Effector memory CD8-positive, alpha-beta T cell (primary cell): ENCODE data around the gene SLAMF7.
"Not testable (repeated sequence)": the region's sequence is repeated elsewhere in the genome, so short reads cannot be mapped to it uniquely, and the experiment has no call there.

ENCODE experiments used
- ATAC-seq: fragments of 150-1000 bp; cut with Tn5 transposase; replicated peaks from 2 replicates; pipeline ENCODE4 v1.10.0; 2021; ENCODE audit warnings: mild to moderate bottlenecking, moderate library complexity
- DNase-seq, 3 experiments: peaks; one replicate each; pipeline ENCODE4 v3.0.0; 2021
- H3K27ac Mint-ChIP-seq, 2 donors: one replicate each; pipeline ENCODE4 v1.8.0; 2022; ENCODE audit warnings: mild to moderate bottlenecking in 2 of 2, mixed read lengths in 2 of 2, moderate library complexity in 2 of 2
- H3K27me3 Mint-ChIP-seq, 2 donors: one replicate each; pipeline ENCODE4 v1.8.0; 2022; ENCODE audit warnings: mixed read lengths in 2 of 2
- H3K36me3 Mint-ChIP-seq: one replicate; pipeline ENCODE4 v1.8.0; 2022; ENCODE audit warnings: mild to moderate bottlenecking, moderate library complexity, mixed read lengths; ENCODE audit not compliant: insufficient read depth
- H3K4me1 Mint-ChIP-seq, 2 donors: one replicate each; pipeline ENCODE4 v1.8.0; 2022; ENCODE audit warnings: low read depth in 2 of 2, mixed read lengths in 2 of 2
- H3K4me3 Mint-ChIP-seq, 2 donors: one replicate each; pipeline ENCODE4 v1.8.0; 2022; ENCODE audit warnings: mild to moderate bottlenecking in 2 of 2, mixed read lengths in 2 of 2, moderate library complexity in 2 of 2
- H3K9me3 Mint-ChIP-seq, 2 donors: one replicate each; pipeline ENCODE4 v1.8.0; 2022; ENCODE audit warnings: mixed read lengths in 2 of 2

The SLAMF7 gene

DNA sequence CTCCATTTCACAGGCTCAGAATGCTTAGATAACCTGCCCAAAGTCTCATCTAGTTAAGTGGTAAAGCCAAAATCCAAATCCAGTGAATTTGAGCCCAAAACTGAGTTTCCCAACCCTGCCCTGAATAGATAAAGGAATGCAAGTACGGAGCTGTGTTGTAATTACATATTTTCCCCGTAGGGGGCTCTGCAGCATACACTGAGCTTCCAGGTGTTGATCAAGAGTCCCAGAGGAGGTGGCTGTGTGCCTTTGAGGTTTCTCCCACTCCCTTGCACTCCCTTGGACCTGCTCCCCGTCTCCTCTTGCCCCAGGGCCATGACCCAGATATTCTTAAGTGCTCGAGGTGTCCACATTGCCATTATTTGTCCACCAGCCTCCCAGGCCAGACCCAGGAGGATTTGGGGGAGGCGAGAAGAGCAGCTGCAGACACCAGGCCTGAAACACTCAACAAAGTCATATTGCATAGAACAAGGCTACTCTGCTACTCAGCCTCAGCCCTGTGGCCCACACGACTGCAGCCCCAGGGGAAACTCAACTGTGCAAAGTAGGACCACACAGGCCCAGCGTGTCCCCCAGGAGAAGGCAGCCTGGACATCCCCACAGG, 38.5 kb downstream of the SLAMF7 start:
- peak; percentile 72 for ATAC-seq
- H3K27me3 Mint-ChIP-seq: no peaks in the 10 kb centered on the region
- H3K27ac Mint-ChIP-seq: no peak overlapping the region
- H3K36me3 Mint-ChIP-seq: peaks cover 3% of the 10 kb centered on the region
- H3K4me3 Mint-ChIP-seq: no peak overlapping the region
- DNase-seq: peak; percentile 51 to 58 (median 52)
- H3K4me1 Mint-ChIP-seq: peaks cover 22 to 24% of the 10 kb centered on the region in 2 donors
- H3K9me3 Mint-ChIP-seq: no peaks in the 10 kb centered on the region

GRCh38 chr1:160778976-160779375, 39.9 kb downstream of the SLAMF7 start:
- DNase-seq (no peak), ATAC-seq (no peak)
- no peak overlapping the region for H3K27ac Mint-ChIP-seq
- H3K36me3 Mint-ChIP-seq: peaks cover 3% of the 10 kb centered on the region
- H3K4me3 Mint-ChIP-seq: no peak overlapping the region
- H3K4me1 Mint-ChIP-seq: peaks cover 22 to 24% of the 10 kb centered on the region in 2 donors
- no peaks in the 10 kb centered on the region for H3K27me3 Mint-ChIP-seq
- no peaks in the 10 kb centered on the region for H3K9me3 Mint-ChIP-seq

DNA sequence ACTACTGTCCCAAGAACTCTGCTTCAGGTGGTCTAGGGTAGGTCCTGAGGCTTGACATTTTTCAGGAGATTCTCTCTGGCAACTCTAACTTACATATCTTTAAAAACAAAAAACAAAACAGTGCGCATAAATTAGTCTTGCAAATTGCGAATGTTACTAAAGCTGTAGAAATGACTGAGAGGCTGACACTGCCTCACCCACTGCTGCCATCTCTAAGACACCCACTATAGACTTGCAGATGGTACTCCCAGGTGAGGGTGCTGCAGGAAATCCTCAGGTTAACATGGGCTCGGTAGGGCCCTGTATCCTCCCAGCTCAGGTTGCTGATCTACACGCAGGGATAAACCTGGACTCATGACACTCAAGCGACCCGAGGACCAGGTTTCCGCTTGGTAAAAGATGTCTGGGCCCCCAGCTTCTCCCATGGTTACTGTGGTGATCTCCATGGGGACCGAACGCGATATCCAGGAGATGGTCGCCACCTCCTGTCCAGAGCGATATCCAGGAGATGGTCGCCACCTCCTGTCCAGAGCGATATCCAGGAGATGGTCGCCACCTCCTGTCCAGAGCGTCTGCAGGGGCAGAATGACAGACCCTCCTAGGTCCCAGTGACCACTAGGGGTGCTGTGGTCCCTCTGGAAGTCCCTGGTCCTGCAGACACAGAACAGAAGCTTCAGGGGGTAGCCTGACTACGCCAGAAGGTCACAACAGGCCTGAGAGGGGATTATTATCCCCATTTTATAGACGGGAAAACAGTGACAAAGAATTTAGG, 40.8 kb downstream of the SLAMF7 start:
- Mint-ChIP-seq H3K36me3 (peaks cover 3% of the 10 kb centered on the region), H3K27ac (no peak overlapping the region), H3K4me1 (peaks cover 20 to 22% of the 10 kb centered on the region in 2 donors), H3K9me3 (no peaks in the 10 kb centered on the region), H3K27me3 (no peaks in the 10 kb centered on the region), H3K4me3 (no peak overlapping the region)
- peak; percentile 50 for ATAC-seq
- DNase-seq: peak in 2 of 3 experiments; percentile 29 to 32

- H3K4me1 Mint-ChIP-seq: peaks cover 16 to 17% of the 10 kb centered on the region in 2 donors
Observed at GRCh38 chr1:160780398-160780755, 41.3 kb downstream of the SLAMF7 start.

GRCh38 chr1:160781186-160781766, 42.2 kb downstream of the SLAMF7 start:
- Mint-ChIP-seq H3K27ac (peak overlapping the region; percentile 31 to 47), H3K4me1 (peaks cover 16 to 17% of the 10 kb centered on the region in 2 donors), H3K36me3 (peaks cover 3% of the 10 kb centered on the region), H3K9me3 (no peaks in the 10 kb centered on the region), H3K4me3 (peak overlapping the region in 1 of 2 donors; percentile 74), H3K27me3 (no peaks in the 10 kb centered on the region)
- no peak for DNase-seq
- no peak for ATAC-seq

More at GRCh38 chr1:160780398-160780755, 41.3 kb downstream of the SLAMF7 start:
- no peak overlapping the region for H3K27ac Mint-ChIP-seq
- no peak overlapping the region for H3K4me3 Mint-ChIP-seq
- no peak for DNase-seq
- peaks cover 3% of the 10 kb centered on the region for H3K36me3 Mint-ChIP-seq
- no peaks in the 10 kb centered on the region for H3K9me3 Mint-ChIP-seq
- no peaks in the 10 kb centered on the region for H3K27me3 Mint-ChIP-seq
- no peak for ATAC-seq

- ATAC-seq: peak; percentile 83
Observed at GRCh38 chr1:160781914-160782689, 43.1 kb downstream of the SLAMF7 start.

DNA sequence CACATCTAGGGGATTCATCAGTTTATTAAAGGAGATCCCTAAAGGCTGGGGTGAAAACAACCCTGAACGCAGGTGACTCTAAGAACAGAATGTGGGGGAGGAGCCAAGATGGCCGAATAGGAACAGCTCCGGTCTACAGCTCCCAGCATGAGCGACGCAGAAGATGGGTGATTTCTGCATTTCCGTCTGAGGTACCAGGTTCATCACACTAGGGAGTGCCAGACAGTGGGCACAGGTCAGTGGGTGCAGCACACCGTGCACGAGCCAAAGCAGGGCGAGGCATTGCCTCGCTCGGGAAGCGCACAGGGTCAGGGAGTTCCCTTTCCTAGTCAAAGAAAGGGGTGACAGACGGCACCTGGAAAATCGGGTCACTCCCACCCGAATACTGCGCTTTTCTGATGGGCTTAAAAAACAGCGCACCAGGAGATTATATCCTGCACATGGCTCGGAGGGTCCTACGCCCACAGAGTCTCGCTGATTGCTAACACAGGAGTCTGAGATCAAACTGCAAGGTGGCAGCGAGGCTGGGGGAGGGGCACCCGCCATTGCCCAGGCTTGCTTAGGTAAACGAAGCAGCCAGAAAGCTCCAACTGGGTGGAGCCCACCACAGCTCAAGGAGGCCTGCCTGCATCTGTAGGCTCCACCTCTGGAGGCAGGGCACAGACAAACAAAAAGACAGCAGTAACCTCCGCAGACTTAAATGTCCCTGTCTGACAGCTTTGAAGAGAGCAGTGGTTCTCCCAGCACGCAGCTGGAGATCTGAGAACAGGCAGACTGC, 44.1 kb downstream of the SLAMF7 start:
- H3K4me1 Mint-ChIP-seq: peaks cover 10 to 11% of the 10 kb centered on the region in 2 donors
- not testable (repeated sequence) for H3K27ac Mint-ChIP-seq, H3K9me3 Mint-ChIP-seq

More at GRCh38 chr1:160781914-160782689, 43.1 kb downstream of the SLAMF7 start:
- Mint-ChIP-seq H3K36me3 (peaks cover 3% of the 10 kb centered on the region), H3K4me3 (peak overlapping the region; percentile 73 to 74), H3K27ac (peak overlapping the region; percentile 31 to 47), H3K27me3 (no peaks in the 10 kb centered on the region), H3K4me1 (peaks cover 16% of the 10 kb centered on the region in 2 donors), H3K9me3 (no peaks in the 10 kb centered on the region)
- DNase-seq: no peak

DNA sequence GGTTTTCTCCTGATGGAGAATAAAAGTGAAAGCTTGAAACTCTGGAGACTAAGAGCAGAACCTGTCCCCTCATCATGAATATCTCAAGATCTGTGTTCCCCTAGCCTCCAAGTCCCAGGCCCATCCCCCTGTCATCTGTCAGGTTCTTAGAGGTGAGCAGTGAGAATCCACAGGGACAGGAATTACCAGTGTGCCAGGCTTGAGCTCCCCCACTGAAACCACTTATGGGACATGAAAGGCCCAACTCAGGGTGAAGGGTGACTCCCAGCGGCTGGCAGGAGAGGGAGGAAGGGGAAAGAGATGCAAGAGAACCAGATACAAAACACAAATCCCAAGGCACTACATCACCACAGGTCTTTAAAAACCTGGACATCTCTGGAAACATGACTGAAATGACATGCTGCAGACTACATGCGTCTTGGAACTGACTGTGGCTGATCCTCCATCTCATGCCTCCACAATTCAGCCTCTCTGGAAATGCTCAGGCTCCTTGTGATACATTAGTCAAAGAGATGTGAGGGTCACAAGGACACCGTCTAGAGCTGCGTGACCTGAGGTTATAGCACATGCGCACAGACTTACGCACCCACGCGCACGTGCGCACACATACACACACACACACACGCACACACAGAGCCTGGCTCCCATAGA, 50.1 kb downstream of the SLAMF7 start:
- no peaks in the 10 kb centered on the region for H3K36me3 Mint-ChIP-seq
- no peak overlapping the region for H3K27ac Mint-ChIP-seq
- ATAC-seq: no peak
- peaks cover 1 to 2% of the 10 kb centered on the region in 2 donors for H3K4me1 Mint-ChIP-seq
- H3K4me3 Mint-ChIP-seq: no peak overlapping the region
- no peaks in the 10 kb centered on the region for H3K9me3 Mint-ChIP-seq
- no peak for DNase-seq
- H3K27me3 Mint-ChIP-seq: no peaks in the 10 kb centered on the region

More for the DNA sequence above, 44.1 kb downstream of the SLAMF7 start:
- not testable (repeated sequence) for H3K36me3 Mint-ChIP-seq, DNase-seq, ATAC-seq, H3K27me3 Mint-ChIP-seq
- H3K4me3 Mint-ChIP-seq: peak overlapping the region in 1 of 2 donors; percentile 74

DNA sequence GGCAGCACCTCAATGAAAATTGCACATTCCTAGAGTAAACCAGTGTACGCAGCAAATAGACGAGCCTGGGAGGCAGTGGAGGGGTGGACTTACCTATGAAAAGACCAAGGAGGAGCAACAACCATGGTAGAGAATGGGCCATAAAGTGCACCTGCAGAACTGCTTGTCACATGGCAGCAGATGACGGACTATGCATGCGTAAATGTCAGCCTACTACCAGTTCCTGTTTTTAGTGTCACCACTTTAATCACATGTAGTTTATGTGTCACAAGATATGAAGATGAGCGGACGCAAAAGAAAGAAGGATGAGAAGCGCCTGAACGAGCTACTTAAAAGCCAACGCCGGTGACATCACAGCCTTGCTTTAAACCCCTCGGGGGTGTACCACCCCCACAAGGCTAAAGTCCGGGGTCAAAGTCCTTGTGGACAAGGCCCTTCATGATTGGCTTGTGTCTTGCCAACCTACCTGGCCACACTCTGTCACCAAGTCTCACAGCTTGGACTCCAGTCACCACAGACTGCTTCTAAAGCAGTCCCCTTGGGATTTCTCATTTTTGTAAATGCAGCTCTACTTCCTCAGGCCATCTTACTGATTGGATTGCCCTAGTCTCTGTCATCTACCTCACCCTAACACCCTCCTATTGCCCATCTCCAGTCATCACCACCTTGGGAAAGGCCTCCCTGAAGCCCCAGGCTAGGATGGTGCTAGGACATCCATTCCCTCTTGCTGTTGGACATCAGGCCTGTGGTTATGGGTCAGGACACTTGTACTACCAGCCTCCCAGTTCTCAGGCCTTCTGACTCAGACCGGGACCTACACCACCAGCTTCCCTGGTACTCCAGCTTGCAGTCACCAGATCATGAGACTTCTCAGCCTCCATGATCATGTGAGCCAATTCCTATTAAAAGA, 50.9 kb downstream of the SLAMF7 start:
- H3K4me3 Mint-ChIP-seq: no peak overlapping the region

GRCh38 chr1:160794376-160794775, 55.3 kb downstream of the SLAMF7 start:
- no peak for DNase-seq
- no peak overlapping the region for H3K4me3 Mint-ChIP-seq
- peaks cover 14% of the 10 kb centered on the region for H3K36me3 Mint-ChIP-seq
- ATAC-seq: no peak
- peaks cover 33 to 45% of the 10 kb centered on the region in 2 donors for H3K4me1 Mint-ChIP-seq
- no peaks in the 10 kb centered on the region for H3K27me3 Mint-ChIP-seq
- peak overlapping the region in 1 of 2 donors; percentile 96 for H3K27ac Mint-ChIP-seq
- H3K9me3 Mint-ChIP-seq: no peaks in the 10 kb centered on the region

More for the DNA sequence above, 50.9 kb downstream of the SLAMF7 start:
- ATAC-seq (peak; percentile 59), DNase-seq (no peak)
- Mint-ChIP-seq H3K36me3 (no peaks in the 10 kb centered on the region), H3K4me1 (peaks cover 3 to 9% of the 10 kb centered on the region in 2 donors), H3K9me3 (no peaks in the 10 kb centered on the region), H3K27ac (peak overlapping the region in 1 of 2 donors; percentile 83), H3K27me3 (no peaks in the 10 kb centered on the region)

GRCh38 chr1:160795951-160796383, 56.9 kb downstream of the SLAMF7 start, which contains the start of gene LY9:
LY9 (plus strand) TSS chr1:160796174; CDS start chr1:160796188, 14 bp downstream.
- Mint-ChIP-seq H3K4me1 (peaks cover 47 to 60% of the 10 kb centered on the region in 2 donors), H3K4me3 (peak within 1 kb of the TSS; percentile 94 to 95), H3K27me3 (no peaks in the 10 kb centered on the region), H3K9me3 (no peaks in the 10 kb centered on the region), H3K27ac (peak within 1 kb of the TSS; percentile 96), H3K36me3 (peaks cover 26% of the 10 kb centered on the region)
- ATAC-seq (peak; percentile 87), DNase-seq (peak; percentile 72 to 74 (median 72))
